IPS-15b (cell line): ENCODE data around the gene UGT1A10.
"Not testable (repeated sequence)": the region's sequence is repeated elsewhere in the genome, so short reads cannot be mapped to it uniquely, and the experiment has no call there.

Experiments used
- H3K27me3 ChIP-seq: one replicate; pipeline ENCODE4 v1.6.1; 2013; ENCODE audit warnings: low read length; ENCODE audit not compliant: control insufficient read depth, insufficient read depth
- H3K36me3 ChIP-seq: one replicate; pipeline ENCODE4 v1.6.1; 2013; ENCODE audit warnings: low read length; ENCODE audit not compliant: control insufficient read depth, insufficient read depth
- H3K4me1 ChIP-seq: one replicate; pipeline ENCODE4 v1.6.1; 2013; ENCODE audit warnings: mild to moderate bottlenecking, low read length; ENCODE audit not compliant: control insufficient read depth, insufficient read depth
- H3K4me3 ChIP-seq: one replicate; pipeline ENCODE4 v1.5.1; 2013; ENCODE audit warnings: low read depth, low read length
- H3K9ac ChIP-seq: one replicate; pipeline ENCODE4 v1.6.1; 2013; ENCODE audit warnings: low read depth, mild to moderate bottlenecking, low read length
- H3K9me3 ChIP-seq: one replicate; pipeline ENCODE4 v1.6.1; 2013; ENCODE audit warnings: mild to moderate bottlenecking, low read length; ENCODE audit not compliant: control insufficient read depth, insufficient read depth

The UGT1A10 gene

GRCh38 chr2:233620204-233620603, 16.0 kb upstream of the UGT1A10 start:
- Histone ChIP-seq H3K4me1 (no peaks in the 10 kb centered on the region), H3K9ac (no peak overlapping the region), H3K9me3 (no peaks in the 10 kb centered on the region), H3K36me3 (no peaks in the 10 kb centered on the region), H3K4me3 (no peak overlapping the region), H3K27me3 (no peaks in the 10 kb centered on the region)

- not testable (repeated sequence) for H3K4me3 ChIP-seq, H3K4me1 ChIP-seq, H3K9me3 ChIP-seq, H3K36me3 ChIP-seq, H3K27me3 ChIP-seq, H3K9ac ChIP-seq
Measured at GRCh38 chr2:233621863-233622262, 14.4 kb upstream of the UGT1A10 start.

- Histone ChIP-seq H3K4me1 (no peaks in the 10 kb centered on the region), H3K9ac (no peak overlapping the region), H3K27me3 (no peaks in the 10 kb centered on the region), H3K9me3 (no peaks in the 10 kb centered on the region), H3K36me3 (no peaks in the 10 kb centered on the region), H3K4me3 (no peak overlapping the region)
Measured at GRCh38 chr2:233627331-233628025, 8.8 kb upstream of the UGT1A10 start.

- H3K4me3 ChIP-seq = no peak overlapping the region
- H3K9ac ChIP-seq = no peak overlapping the region
Measured at GRCh38 chr2:233638836-233639235, 2.6 kb downstream of the UGT1A10 start.

GRCh38 chr2:233639860-233640259, 3.6 kb downstream of the UGT1A10 start:
- H3K27me3 ChIP-seq = no peaks in the 10 kb centered on the region
- H3K9ac ChIP-seq = no peak overlapping the region
- no peaks in the 10 kb centered on the region for H3K9me3 ChIP-seq
- no peaks in the 10 kb centered on the region for H3K36me3 ChIP-seq
- H3K4me3 ChIP-seq = no peak overlapping the region
- H3K4me1 ChIP-seq = no peaks in the 10 kb centered on the region

More at GRCh38 chr2:233638836-233639235, 2.6 kb downstream of the UGT1A10 start:
- Histone ChIP-seq H3K4me1 (no peaks in the 10 kb centered on the region), H3K36me3 (no peaks in the 10 kb centered on the region), H3K27me3 (no peaks in the 10 kb centered on the region), H3K9me3 (no peaks in the 10 kb centered on the region)

- H3K4me3 ChIP-seq = no peak overlapping the region
- H3K36me3 ChIP-seq = no peaks in the 10 kb centered on the region
- no peaks in the 10 kb centered on the region for H3K4me1 ChIP-seq
- H3K9me3 ChIP-seq = peaks cover 4% of the 10 kb centered on the region
- H3K27me3 ChIP-seq = no peaks in the 10 kb centered on the region
- H3K9ac ChIP-seq = no peak overlapping the region
Measured at GRCh38 chr2:233643128-233643527, 6.9 kb downstream of the UGT1A10 start.

- H3K9ac ChIP-seq, H3K4me1 ChIP-seq, H3K9me3 ChIP-seq, H3K27me3 ChIP-seq, H3K36me3 ChIP-seq, H3K4me3 ChIP-seq: not testable (repeated sequence)
Measured at GRCh38 chr2:233646033-233646432, 9.8 kb downstream of the UGT1A10 start.

- Histone ChIP-seq H3K9ac (no peak overlapping the region), H3K36me3 (no peaks in the 10 kb centered on the region), H3K4me3 (no peak overlapping the region), H3K9me3 (peaks cover under 1% of the 10 kb centered on the region), H3K27me3 (no peaks in the 10 kb centered on the region), H3K4me1 (no peaks in the 10 kb centered on the region)
Measured at GRCh38 chr2:233650981-233651380, 14.7 kb downstream of the UGT1A10 start.

- H3K4me1 ChIP-seq = no peaks in the 10 kb centered on the region
- H3K4me3 ChIP-seq = no peak overlapping the region
Measured at GRCh38 chr2:233651430-233651829, 15.2 kb downstream of the UGT1A10 start.

GRCh38 chr2:233654501-233654900, 18.3 kb downstream of the UGT1A10 start:
- no peak overlapping the region for H3K9ac ChIP-seq
- H3K27me3 ChIP-seq = no peaks in the 10 kb centered on the region
- no peaks in the 10 kb centered on the region for H3K36me3 ChIP-seq
- H3K9me3 ChIP-seq = no peaks in the 10 kb centered on the region
- no peak overlapping the region for H3K4me3 ChIP-seq
- no peaks in the 10 kb centered on the region for H3K4me1 ChIP-seq

More at GRCh38 chr2:233651430-233651829, 15.2 kb downstream of the UGT1A10 start:
- no peak overlapping the region for H3K9ac ChIP-seq
- no peaks in the 10 kb centered on the region for H3K36me3 ChIP-seq
- no peaks in the 10 kb centered on the region for H3K9me3 ChIP-seq
- H3K27me3 ChIP-seq = no peaks in the 10 kb centered on the region

GRCh38 chr2:233655043-233655442, 18.8 kb downstream of the UGT1A10 start:
- Histone ChIP-seq H3K9me3 (no peaks in the 10 kb centered on the region), H3K27me3 (no peaks in the 10 kb centered on the region), H3K36me3 (no peaks in the 10 kb centered on the region), H3K4me1 (no peaks in the 10 kb centered on the region), H3K4me3 (no peak overlapping the region), H3K9ac (no peak overlapping the region)

GRCh38 chr2:233655943-233656342, 19.7 kb downstream of the UGT1A10 start:
- H3K36me3 ChIP-seq, H3K9me3 ChIP-seq, H3K4me1 ChIP-seq, H3K27me3 ChIP-seq, H3K9ac ChIP-seq, H3K4me3 ChIP-seq: not testable (repeated sequence)
